ENCODE measurements around the gene XPC.

XPC gene

GRCh38 chr3:14201940-14202684, 23.7 kb upstream of the XPC start:
- DNase-seq (ENCODE audit: low read depth) = no peak
- H3K4me3 ChIP-seq (ENCODE audit: low read depth, low read length) = no peak overlapping the region
- TF ChIP-seq CTCF (IDR thresholded peaks at IDR 0.05; ENCODE audit: control insufficient read depth, extremely low read depth, insufficient read depth) = no peak

- TF ChIP-seq CTCF (IDR thresholded peaks at IDR 0.05; ENCODE audit: control insufficient read depth, extremely low read depth, insufficient read depth) = no peak
- no peak overlapping the region for H3K4me3 ChIP-seq (ENCODE audit: low read depth, low read length)
- DNase-seq (ENCODE audit: low read depth) = no peak
These were observed 22.4 kb upstream of the XPC start for GRCh38 chr3:14200841-14201240.

DNA sequence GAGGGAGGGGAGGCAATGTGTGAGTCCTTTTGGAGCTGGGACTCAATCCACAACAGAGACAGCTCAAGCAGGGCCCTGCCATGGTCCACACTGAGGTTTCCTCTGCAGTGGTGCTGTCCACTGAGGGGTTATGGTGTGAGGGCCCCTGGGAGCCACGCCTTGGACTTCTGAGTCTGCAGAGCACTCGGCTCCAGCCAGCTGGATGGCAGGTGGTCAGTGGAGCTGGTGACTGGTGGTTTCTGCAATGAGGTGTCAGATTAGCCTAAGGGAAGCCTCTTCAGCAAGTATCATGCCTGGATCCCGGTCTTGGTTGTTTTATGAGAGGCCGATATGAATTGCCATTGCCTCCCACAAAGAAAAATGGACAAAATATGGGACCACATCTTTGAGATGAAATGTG, 21.9 kb upstream of the XPC start:
- no peak overlapping the region for H3K4me3 ChIP-seq (ENCODE audit: low read depth, low read length)
- DNase-seq (ENCODE audit: low read depth) = no peak
- TF ChIP-seq CTCF (IDR thresholded peaks at IDR 0.05; ENCODE audit: control insufficient read depth, extremely low read depth, insufficient read depth) = no peak

DNA sequence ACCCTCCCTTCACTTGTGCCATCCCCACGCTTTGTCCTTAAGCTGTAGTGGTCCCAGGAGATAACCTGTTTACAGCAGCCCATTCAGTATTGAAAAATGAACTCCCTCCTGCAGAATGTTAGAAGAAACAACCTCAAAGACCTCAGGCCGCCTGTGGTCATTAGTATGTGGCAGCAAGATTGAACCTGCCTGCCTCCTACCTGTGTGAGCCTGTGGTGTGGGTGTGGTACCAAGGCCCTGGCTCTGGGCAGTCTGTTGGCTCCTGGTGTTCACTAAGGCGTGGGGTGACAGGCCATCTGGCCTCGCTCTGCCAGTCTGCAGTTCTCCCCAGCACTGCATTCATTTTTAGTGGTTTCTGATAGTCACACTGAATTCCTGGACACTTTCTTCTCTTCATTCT, 21.2 kb upstream of the XPC start:
- TF ChIP-seq CTCF (IDR thresholded peaks at IDR 0.05; ENCODE audit: control insufficient read depth, extremely low read depth, insufficient read depth) = no peak

GRCh38 chr3:14194865-14195264, 16.5 kb upstream of the XPC start:
- no peak for DNase-seq (ENCODE audit: low read depth)
- H3K4me3 ChIP-seq (ENCODE audit: low read depth, low read length) = no peak overlapping the region
- no peak for TF ChIP-seq CTCF (IDR thresholded peaks at IDR 0.05; ENCODE audit: control insufficient read depth, extremely low read depth, insufficient read depth)

More for the DNA sequence above, 21.2 kb upstream of the XPC start:
- H3K4me3 ChIP-seq (ENCODE audit: low read depth, low read length) = no peak overlapping the region
- DNase-seq (ENCODE audit: low read depth) = no peak

GRCh38 chr3:14188041-14188754, 9.8 kb upstream of the XPC start:
- no peak for TF ChIP-seq CTCF (IDR thresholded peaks at IDR 0.05; ENCODE audit: control insufficient read depth, extremely low read depth, insufficient read depth)
- H3K4me3 ChIP-seq (ENCODE audit: low read depth, low read length) = no peak overlapping the region
- no peak for DNase-seq (ENCODE audit: low read depth)

Data from LNCaP clone FGC (cell line).